ENCODE results near the gene LSAMP. TPM values are rescaled to one million over a fixed set of nuclear protein-coding genes. Genes with fewer than 3 reads are reported as not detected.
A peak's percentile ranks its signal among the peaks of the same experiment; 100 is the strongest.

LSAMP gene
- total and polyA plus RNA-seq, 2 experiments from 2014 or later, result 4.6 to 6.0 TPM

DNA sequence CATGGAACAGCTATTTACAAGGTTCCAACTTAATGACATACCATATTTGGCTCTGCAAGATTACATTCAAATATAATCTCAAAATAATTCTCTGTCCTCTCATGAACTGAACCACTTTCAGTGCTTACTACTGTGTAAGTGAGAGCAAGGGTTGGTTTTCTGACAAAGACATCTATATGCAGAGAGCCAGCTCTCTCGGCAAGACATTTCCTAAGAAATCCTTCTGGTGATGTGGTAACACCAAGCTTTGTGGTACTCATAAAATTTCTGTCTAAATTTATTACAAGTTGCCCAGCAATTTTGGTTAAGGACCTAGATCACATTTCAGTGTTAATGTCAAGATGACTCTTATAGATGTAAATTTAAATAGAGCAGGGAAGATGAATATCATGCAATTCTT, 637.0 kb downstream of the LSAMP start:
- Histone ChIP-seq H3K36me3 (no peaks in the 10 kb centered on the region), H3K9me3 (ENCODE audit: low read depth) (no peaks in the 10 kb centered on the region)
- TF ChIP-seq, protein P1, sequence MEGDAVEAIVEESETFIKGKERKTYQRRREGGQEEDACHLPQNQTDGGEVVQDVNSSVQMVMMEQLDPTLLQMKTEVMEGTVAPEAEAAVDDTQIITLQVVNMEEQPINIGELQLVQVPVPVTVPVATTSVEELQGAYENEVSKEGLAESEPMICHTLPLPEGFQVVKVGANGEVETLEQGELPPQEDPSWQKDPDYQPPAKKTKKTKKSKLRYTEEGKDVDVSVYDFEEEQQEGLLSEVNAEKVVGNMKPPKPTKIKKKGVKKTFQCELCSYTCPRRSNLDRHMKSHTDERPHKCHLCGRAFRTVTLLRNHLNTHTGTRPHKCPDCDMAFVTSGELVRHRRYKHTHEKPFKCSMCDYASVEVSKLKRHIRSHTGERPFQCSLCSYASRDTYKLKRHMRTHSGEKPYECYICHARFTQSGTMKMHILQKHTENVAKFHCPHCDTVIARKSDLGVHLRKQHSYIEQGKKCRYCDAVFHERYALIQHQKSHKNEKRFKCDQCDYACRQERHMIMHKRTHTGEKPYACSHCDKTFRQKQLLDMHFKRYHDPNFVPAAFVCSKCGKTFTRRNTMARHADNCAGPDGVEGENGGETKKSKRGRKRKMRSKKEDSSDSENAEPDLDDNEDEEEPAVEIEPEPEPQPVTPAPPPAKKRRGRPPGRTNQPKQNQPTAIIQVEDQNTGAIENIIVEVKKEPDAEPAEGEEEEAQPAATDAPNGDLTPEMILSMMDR (IDR thresholded peaks at IDR 0.05; ENCODE audit: low read depth, low read length), result no peak

GRCh38 chr3:115806501-115806900, 638.8 kb downstream of the LSAMP start:
- TF ChIP-seq, protein P1 (IDR thresholded peaks at IDR 0.05; ENCODE audit: low read depth, low read length), result no peak
- no peaks in the 10 kb centered on the region for H3K36me3 ChIP-seq
- H3K27me3 ChIP-seq, result no peaks in the 10 kb centered on the region
- DNase-seq (ENCODE audit: low read depth in 1 of 2, low spot score in 1 of 2), result peak in 1 of 2 donors; percentile 22
- no peaks in the 10 kb centered on the region for H3K4me1 ChIP-seq (ENCODE audit: low read depth)
- H3K27ac ChIP-seq, result no peak overlapping the region
- no peaks in the 10 kb centered on the region for H3K9me3 ChIP-seq (ENCODE audit: low read depth)
- H3K4me3 ChIP-seq, result no peak overlapping the region

More for the DNA sequence above, 637.0 kb downstream of the LSAMP start:
- DNase-seq (ENCODE audit: low read depth in 1 of 2, low spot score in 1 of 2), result peak in 1 of 2 donors; percentile 19
- Histone ChIP-seq H3K27me3 (no peaks in the 10 kb centered on the region), H3K4me1 (ENCODE audit: low read depth) (no peaks in the 10 kb centered on the region), H3K27ac (no peak overlapping the region), H3K4me3 (no peak overlapping the region)

GRCh38 chr3:115805520-115805919, 639.8 kb downstream of the LSAMP start:
- Histone ChIP-seq H3K27me3 (no peaks in the 10 kb centered on the region), H3K9me3 (ENCODE audit: low read depth) (no peaks in the 10 kb centered on the region), H3K4me3 (no peak overlapping the region), H3K4me1 (ENCODE audit: low read depth) (no peaks in the 10 kb centered on the region), H3K36me3 (no peaks in the 10 kb centered on the region), H3K27ac (no peak overlapping the region)
- DNase-seq (ENCODE audit: low read depth in 1 of 2, low spot score in 1 of 2), result no peak
- TF ChIP-seq, protein P1 (IDR thresholded peaks at IDR 0.05; ENCODE audit: low read depth, low read length), result no peak

- DNase-seq (ENCODE audit: low read depth in 1 of 2, low spot score in 1 of 2), result peak in 1 of 2 donors; percentile 85
- Histone ChIP-seq H3K27ac (no peak overlapping the region), H3K4me3 (no peak overlapping the region)
These were observed 640.6 kb downstream of the LSAMP start for GRCh38 chr3:115804713-115805119.

DNA sequence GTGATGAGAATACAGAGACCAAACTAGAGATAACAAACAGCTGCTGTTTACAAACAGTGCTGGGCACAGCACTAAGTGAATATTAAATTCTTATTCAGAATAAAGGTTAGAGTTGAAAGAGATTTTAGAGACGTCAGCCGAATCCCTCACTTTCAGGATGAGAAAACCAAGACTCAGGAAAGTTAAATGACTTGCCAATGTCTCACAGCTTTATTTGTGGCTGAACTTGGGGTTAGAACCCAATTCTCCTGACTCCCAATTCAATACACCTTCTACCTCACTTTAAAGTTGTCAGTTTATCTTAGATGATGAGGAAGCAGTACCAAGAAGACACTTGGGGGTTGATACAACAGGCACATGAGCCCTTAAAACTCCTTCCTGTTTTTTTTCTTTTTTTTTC, 641.1 kb downstream of the LSAMP start:
- TF ChIP-seq, protein P1 (IDR thresholded peaks at IDR 0.05; ENCODE audit: low read depth, low read length), result no peak
- Histone ChIP-seq H3K27ac (no peak overlapping the region), H3K36me3 (no peaks in the 10 kb centered on the region), H3K4me1 (ENCODE audit: low read depth) (no peaks in the 10 kb centered on the region), H3K9me3 (ENCODE audit: low read depth) (no peaks in the 10 kb centered on the region), H3K27me3 (no peaks in the 10 kb centered on the region), H3K4me3 (no peak overlapping the region)
- DNase-seq (ENCODE audit: low read depth in 1 of 2, low spot score in 1 of 2), result no peak

More at GRCh38 chr3:115804713-115805119, 640.6 kb downstream of the LSAMP start:
- no peaks in the 10 kb centered on the region for H3K4me1 ChIP-seq (ENCODE audit: low read depth)
- no peaks in the 10 kb centered on the region for H3K27me3 ChIP-seq
- TF ChIP-seq, protein P1 (IDR thresholded peaks at IDR 0.05; ENCODE audit: low read depth, low read length), result no peak
- H3K36me3 ChIP-seq, result no peaks in the 10 kb centered on the region
- no peaks in the 10 kb centered on the region for H3K9me3 ChIP-seq (ENCODE audit: low read depth)

DNA sequence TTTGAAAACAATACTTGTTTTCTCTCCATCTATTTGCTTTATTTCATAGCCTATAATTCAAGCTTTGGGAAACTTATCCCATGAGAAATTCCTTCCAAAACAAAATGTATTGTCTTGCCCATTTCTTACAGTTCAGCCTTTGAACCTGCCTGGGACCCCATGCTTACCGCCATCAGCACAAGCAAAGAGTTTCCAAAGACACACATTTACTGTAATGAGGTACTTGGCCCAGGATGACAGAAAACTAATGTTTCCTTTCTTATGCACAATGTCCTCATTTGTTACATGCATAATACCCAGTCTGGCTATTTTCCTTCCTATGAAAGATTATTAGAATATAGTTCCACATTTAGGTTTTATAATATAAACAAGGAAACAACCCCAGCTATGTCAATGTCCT, 641.6 kb downstream of the LSAMP start:
- Histone ChIP-seq H3K4me1 (ENCODE audit: low read depth) (no peaks in the 10 kb centered on the region), H3K27ac (no peak overlapping the region), H3K9me3 (ENCODE audit: low read depth) (no peaks in the 10 kb centered on the region), H3K4me3 (no peak overlapping the region), H3K36me3 (no peaks in the 10 kb centered on the region), H3K27me3 (no peaks in the 10 kb centered on the region)
- DNase-seq (ENCODE audit: low read depth in 1 of 2, low spot score in 1 of 2), result no peak
- TF ChIP-seq, protein P1 (IDR thresholded peaks at IDR 0.05; ENCODE audit: low read depth, low read length), result no peak
